Measurements from ENCODE around the gene ALDH2.

DNA sequence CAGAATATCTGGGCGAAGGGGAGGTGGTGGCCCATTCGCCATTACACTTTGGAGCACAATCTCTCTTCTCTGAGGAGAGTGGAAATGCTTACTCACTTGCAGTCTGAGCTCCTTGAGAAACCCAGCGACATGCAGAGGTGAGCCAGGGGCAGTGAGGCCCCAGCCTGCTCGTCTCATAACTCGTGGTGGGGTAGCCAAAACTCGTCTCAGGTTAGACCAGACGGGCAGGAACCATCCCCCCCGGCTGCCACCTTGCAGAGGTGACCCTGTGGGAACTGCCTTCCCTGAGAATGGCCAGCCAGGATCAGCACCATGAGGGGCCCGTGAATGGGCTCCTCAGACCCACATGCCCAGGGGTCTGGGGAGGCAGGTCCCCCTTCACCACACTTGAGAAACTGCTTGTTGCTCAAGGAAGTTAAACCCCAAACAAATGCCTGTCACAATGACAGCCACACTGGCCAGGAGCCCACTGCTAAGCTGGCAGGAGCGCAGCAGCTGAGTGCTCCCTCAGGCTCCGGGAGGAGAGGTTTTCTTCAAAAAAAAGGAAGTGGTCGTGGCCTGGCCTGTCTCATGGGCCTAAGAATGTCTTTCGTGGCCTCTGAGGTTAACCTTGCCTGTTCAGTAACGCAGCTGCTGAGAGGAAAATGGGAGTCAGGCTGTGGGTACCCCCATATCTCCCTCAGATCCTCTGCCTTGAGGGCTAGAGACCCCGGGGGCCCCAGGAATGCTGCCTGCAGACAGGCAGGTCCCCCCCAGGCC lies 9.2 kb upstream of the ALDH2 start:
- TF ChIP-seq FOXK2 (conservative IDR thresholded peaks at IDR 0.05 in 1 of 2, IDR thresholded peaks at IDR 0.05 in 1 of 2; ENCODE audit: low read depth in 2 of 2) (no peak), POLR3G (IDR thresholded peaks at IDR 0.05; ENCODE audit: extremely low read depth, insufficient read length, insufficient replicate concordance) (no peak), RNF2 (IDR thresholded peaks at IDR 0.05) (no peak), PRMT5 (CRISPR knock-in tag; IDR thresholded peaks at IDR 0.05) (no peak), GABPA (tag; conservative IDR thresholded peaks at IDR 0.05; ENCODE audit: low read depth) (no peak), MED1 (CRISPR knock-in tag; IDR thresholded peaks at IDR 0.05; ENCODE audit: borderline replicate concordance) (no peak), BACH1 (tag; IDR thresholded peaks at IDR 0.05) (no peak), TCF7L2 (IDR thresholded peaks at IDR 0.05; ENCODE audit: low read depth, low read length) (no peak), ZNF384 (IDR thresholded peaks at IDR 0.05; ENCODE audit: low read depth, low read length) (no peak), POLR2AphosphoS5 (IDR thresholded peaks at IDR 0.05; ENCODE audit: control insufficient read depth, insufficient read depth, low read depth, low read length) (no peak), ZNF24 (IDR thresholded peaks at IDR 0.05) (no peak)
- TF ChIP-seq, protein P1, sequence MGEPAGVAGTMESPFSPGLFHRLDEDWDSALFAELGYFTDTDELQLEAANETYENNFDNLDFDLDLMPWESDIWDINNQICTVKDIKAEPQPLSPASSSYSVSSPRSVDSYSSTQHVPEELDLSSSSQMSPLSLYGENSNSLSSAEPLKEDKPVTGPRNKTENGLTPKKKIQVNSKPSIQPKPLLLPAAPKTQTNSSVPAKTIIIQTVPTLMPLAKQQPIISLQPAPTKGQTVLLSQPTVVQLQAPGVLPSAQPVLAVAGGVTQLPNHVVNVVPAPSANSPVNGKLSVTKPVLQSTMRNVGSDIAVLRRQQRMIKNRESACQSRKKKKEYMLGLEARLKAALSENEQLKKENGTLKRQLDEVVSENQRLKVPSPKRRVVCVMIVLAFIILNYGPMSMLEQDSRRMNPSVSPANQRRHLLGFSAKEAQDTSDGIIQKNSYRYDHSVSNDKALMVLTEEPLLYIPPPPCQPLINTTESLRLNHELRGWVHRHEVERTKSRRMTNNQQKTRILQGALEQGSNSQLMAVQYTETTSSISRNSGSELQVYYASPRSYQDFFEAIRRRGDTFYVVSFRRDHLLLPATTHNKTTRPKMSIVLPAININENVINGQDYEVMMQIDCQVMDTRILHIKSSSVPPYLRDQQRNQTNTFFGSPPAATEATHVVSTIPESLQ (CRISPR knock-in tag; IDR thresholded peaks at IDR 0.05) = no peak
- TF ChIP-seq, protein P2, sequence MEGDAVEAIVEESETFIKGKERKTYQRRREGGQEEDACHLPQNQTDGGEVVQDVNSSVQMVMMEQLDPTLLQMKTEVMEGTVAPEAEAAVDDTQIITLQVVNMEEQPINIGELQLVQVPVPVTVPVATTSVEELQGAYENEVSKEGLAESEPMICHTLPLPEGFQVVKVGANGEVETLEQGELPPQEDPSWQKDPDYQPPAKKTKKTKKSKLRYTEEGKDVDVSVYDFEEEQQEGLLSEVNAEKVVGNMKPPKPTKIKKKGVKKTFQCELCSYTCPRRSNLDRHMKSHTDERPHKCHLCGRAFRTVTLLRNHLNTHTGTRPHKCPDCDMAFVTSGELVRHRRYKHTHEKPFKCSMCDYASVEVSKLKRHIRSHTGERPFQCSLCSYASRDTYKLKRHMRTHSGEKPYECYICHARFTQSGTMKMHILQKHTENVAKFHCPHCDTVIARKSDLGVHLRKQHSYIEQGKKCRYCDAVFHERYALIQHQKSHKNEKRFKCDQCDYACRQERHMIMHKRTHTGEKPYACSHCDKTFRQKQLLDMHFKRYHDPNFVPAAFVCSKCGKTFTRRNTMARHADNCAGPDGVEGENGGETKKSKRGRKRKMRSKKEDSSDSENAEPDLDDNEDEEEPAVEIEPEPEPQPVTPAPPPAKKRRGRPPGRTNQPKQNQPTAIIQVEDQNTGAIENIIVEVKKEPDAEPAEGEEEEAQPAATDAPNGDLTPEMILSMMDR (IDR thresholded peaks at IDR 0.05 in 2 of 3, conservative IDR thresholded peaks at IDR 0.05 in 1 of 3; ENCODE audit: insufficient read depth in 2 of 3, low read depth in 1 of 3, low read length in 3 of 3) = no peak

All from K562 (cell line).